ENCODE data around the gene NRROS.

Gene NRROS

DNA sequence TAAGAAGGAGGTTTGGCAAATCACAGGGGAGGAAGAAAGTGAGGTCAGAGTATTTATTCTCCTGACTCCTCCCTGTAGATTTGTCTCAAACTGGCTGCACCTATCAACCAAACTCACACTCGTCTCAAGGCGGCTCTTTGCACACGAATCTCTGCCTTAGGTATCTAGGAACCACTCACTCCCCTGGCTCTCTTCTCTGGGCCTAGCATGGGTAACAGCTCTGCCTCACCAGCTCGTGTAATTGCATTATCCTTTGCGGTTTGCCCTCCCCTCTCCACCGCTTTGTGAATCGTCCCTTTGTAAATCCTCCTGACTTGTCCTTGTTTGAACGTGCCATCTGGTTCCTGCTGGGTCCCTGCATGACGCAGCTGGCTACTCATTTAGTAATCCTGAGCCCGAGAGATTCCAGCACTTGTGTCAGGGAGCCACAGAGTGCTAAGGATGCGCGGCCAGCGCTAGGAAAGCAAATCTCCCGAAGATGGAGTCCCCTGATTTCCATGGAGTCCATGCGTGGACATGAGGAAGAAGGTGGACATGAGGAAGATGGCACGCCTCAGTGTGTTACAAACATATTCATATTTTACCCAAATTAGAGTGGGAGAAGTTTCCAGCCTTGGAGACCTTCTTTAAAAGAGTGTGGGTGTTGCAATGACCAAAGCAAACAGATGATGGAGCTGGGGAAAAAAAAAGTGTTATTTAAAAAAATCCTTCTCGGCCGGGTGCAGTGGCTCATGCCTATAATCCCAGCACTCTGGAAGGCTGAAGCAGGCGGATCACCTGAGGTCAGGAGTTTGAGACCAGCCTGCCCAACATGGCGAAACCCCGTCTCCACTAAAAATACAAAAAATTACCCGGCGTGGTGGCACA, 26.7 kb downstream of the NRROS start:
- TF ChIP-seq CSDC2 (CRISPR knock-in tag; IDR thresholded peaks at IDR 0.05) (no peak), SNAI2 (CRISPR knock-in tag; IDR thresholded peaks at IDR 0.05) (no peak), ISL1 (CRISPR knock-in tag; IDR thresholded peaks at IDR 0.05) (peak; percentile 40; the same call in 1 of the 2 replicates)
- TF ChIP-seq, protein P1, sequence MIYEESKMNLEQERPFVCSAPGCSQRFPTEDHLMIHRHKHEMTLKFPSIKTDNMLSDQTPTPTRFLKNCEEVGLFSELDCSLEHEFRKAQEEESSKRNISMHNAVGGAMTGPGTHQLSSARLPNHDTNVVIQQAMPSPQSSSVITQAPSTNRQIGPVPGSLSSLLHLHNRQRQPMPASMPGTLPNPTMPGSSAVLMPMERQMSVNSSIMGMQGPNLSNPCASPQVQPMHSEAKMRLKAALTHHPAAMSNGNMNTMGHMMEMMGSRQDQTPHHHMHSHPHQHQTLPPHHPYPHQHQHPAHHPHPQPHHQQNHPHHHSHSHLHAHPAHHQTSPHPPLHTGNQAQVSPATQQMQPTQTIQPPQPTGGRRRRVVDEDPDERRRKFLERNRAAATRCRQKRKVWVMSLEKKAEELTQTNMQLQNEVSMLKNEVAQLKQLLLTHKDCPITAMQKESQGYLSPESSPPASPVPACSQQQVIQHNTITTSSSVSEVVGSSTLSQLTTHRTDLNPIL (CRISPR knock-in tag; IDR thresholded peaks at IDR 0.05; ENCODE audit: low read depth) = no peak
- ATAC-seq = peak; percentile 69

DNA sequence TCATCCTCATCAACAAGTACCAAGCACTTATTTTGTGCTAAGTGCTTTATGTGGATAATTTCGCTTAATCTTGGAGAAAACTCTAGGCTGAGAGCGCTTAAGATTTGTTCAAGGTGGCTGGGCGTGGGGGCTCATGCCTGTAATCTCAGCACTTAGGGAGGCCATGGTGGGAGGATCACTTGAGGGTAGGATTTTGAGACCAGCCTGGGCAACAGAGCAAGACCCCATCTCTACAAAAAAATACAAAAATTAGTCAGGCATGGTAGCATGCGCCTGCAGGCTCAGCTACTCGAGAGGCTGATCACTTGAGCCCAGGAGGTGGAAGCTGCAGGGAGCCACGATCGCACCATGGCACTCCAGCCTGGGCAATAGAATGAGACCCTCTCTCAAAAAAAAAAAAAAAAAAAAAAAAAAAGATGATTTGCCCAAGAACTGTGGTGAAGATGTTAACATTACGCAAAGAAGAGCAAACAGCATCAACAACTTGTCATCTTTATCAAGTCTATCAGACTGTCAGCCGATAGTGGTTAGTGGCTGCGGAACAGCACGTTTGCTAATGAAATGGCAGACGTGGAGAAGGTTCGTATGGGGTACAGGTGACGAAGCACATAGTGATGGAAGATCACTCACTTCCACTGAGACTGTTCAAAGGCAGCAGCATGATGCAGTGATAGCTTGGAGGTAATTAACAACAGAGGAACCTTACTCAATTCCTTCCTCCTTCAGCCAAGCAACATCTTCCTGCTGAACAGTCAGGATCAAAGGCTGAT, 27.7 kb downstream of the NRROS start:
- ATAC-seq = no peak

GRCh38 chr3:196670339-196670738, 30.8 kb downstream of the NRROS start:
- TF ChIP-seq POU6F1 (CRISPR knock-in tag; IDR thresholded peaks at IDR 0.05; ENCODE audit: borderline replicate concordance, low read depth) (no peak), CSDC2 (CRISPR knock-in tag; IDR thresholded peaks at IDR 0.05) (no peak), GLIS3 (CRISPR knock-in tag; IDR thresholded peaks at IDR 0.05) (no peak)
- ATAC-seq = no peak

More for the DNA sequence above, 27.7 kb downstream of the NRROS start:
- TF ChIP-seq SNAI2 (CRISPR knock-in tag; IDR thresholded peaks at IDR 0.05) (no peak), PPARA (CRISPR knock-in tag; IDR thresholded peaks at IDR 0.05; ENCODE audit: borderline replicate concordance) (no peak), CSDC2 (CRISPR knock-in tag; IDR thresholded peaks at IDR 0.05) (no peak)

DNA sequence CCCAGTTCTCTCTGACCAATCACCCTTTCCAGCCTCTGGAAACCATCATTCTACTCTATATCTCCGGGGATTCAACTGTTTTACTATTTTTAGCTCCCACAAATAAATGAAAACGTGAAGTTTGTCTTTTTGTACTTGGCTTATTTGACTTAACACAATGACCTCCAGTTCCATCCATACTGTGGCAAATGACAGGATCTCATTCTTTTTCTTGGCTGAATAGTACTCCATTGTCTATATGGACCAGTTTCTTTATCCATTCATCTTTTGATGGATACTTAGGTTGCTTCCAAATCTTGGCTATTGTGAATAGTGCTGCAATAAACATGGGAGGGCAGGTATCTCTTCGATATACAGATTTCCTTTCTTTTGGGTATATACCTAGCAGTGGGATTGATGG, 34.1 kb downstream of the NRROS start:
- TF ChIP-seq PATZ1 (CRISPR knock-in tag; IDR thresholded peaks at IDR 0.05; ENCODE audit: borderline replicate concordance) (no peak), TCF4 (CRISPR knock-in tag; IDR thresholded peaks at IDR 0.05; ENCODE audit: borderline replicate concordance) (no peak), ZNF565 (CRISPR knock-in tag; conservative IDR thresholded peaks at IDR 0.05; ENCODE audit: low read depth) (no peak), ZFP30 (CRISPR knock-in tag; IDR thresholded peaks at IDR 0.05) (no peak), ZNF8 (CRISPR knock-in tag; IDR thresholded peaks at IDR 0.05) (no peak), ARNTL (CRISPR knock-in tag; IDR thresholded peaks at IDR 0.05; ENCODE audit: borderline replicate concordance, low read depth) (no peak)
- TF ChIP-seq, protein P1 (CRISPR knock-in tag; IDR thresholded peaks at IDR 0.05; ENCODE audit: low read depth) = no peak
- no peak for ATAC-seq

DNA sequence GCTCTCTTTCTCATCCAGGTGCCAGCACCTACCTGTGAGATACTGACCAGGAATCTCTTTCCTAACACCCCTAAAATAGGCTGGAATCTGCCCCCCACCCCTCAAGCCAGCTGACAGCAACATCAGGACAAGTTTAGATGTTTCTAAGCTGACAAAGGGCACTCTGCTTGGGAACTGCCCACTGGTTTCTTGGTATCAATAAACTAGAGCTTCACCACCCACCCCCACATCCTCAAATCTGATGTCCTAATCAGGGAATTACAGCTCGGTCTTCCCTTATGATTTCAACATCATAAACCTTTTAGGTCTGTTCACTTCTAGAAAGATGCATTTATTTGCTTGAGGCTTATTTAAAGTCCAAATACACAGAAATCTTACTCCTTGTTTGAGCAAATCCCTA, 37.9 kb downstream of the NRROS start:
- no peak for ATAC-seq

More for the DNA sequence above, 37.9 kb downstream of the NRROS start:
- TF ChIP-seq SNAI2 (CRISPR knock-in tag; IDR thresholded peaks at IDR 0.05) (no peak), ZFP3 (CRISPR knock-in tag; IDR thresholded peaks at IDR 0.05) (no peak)
- TF ChIP-seq, protein P2, sequence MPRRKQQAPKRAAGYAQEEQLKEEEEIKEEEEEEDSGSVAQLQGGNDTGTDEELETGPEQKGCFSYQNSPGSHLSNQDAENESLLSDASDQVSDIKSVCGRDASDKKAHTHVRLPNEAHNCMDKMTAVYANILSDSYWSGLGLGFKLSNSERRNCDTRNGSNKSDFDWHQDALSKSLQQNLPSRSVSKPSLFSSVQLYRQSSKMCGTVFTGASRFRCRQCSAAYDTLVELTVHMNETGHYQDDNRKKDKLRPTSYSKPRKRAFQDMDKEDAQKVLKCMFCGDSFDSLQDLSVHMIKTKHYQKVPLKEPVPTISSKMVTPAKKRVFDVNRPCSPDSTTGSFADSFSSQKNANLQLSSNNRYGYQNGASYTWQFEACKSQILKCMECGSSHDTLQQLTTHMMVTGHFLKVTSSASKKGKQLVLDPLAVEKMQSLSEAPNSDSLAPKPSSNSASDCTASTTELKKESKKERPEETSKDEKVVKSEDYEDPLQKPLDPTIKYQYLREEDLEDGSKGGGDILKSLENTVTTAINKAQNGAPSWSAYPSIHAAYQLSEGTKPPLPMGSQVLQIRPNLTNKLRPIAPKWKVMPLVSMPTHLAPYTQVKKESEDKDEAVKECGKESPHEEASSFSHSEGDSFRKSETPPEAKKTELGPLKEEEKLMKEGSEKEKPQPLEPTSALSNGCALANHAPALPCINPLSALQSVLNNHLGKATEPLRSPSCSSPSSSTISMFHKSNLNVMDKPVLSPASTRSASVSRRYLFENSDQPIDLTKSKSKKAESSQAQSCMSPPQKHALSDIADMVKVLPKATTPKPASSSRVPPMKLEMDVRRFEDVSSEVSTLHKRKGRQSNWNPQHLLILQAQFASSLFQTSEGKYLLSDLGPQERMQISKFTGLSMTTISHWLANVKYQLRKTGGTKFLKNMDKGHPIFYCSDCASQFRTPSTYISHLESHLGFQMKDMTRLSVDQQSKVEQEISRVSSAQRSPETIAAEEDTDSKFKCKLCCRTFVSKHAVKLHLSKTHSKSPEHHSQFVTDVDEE (CRISPR knock-in tag; IDR thresholded peaks at IDR 0.05) = no peak

Measured in SK-N-SH treated with all-trans-retinoic acid at 6 μM for 48 hours (cell line).